Inflammatory macrophage (primary cell): Measurements from ENCODE around the gene BPHL.
"Not testable (repeated sequence)": the region's sequence is repeated elsewhere in the genome, so short reads cannot be mapped to it uniquely, and the experiment has no call there.

ENCODE experiments used
- DNase-seq, 2 donors: peaks; one replicate each; pipeline ENCODE4 v3.0.0-alpha.2; 2020 to 2022

BPHL gene

GRCh38 chr6:3183066-3183465 is 64.6 kb downstream of the BPHL start:
- DNase-seq: no peak

- no peak for DNase-seq
Measured at GRCh38 chr6:3186974-3187382, 68.5 kb downstream of the BPHL start.

DNA sequence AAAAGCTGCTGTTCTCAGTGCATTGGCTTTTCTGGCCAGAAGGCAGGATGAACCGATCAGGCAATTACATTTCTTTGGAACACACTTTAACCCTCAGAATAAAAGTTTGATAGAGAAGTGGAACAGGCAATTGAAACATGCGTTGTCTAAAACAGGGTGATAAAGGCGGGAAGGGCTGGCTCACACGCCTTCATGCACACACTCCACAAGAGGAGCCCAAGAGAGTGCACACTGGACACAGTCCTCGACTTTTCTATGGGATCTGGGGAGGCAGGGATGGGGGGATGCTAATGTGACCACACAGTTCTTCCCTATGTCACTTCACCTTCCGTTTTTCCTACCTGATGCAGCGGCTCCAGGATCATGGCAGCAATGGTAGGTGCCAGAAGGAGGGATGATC is 69.8 kb downstream of the BPHL start:
- DNase-seq: no peak

GRCh38 chr6:3189192-3189591 is 70.7 kb downstream of the BPHL start:
- DNase-seq: not testable (repeated sequence)

GRCh38 chr6:3190056-3190455 is 71.5 kb downstream of the BPHL start:
- DNase-seq: no peak

- no peak for DNase-seq
Measured at GRCh38 chr6:3190779-3191178, 72.3 kb downstream of the BPHL start.

GRCh38 chr6:3193102-3193849 is 74.8 kb downstream of the BPHL start:
- no peak for DNase-seq

GRCh38 chr6:3194535-3195419 is 76.3 kb downstream of the BPHL start:
- no peak for DNase-seq

GRCh38 chr6:3195420-3195694 is 76.8 kb downstream of the BPHL start:
- no peak for DNase-seq

DNA sequence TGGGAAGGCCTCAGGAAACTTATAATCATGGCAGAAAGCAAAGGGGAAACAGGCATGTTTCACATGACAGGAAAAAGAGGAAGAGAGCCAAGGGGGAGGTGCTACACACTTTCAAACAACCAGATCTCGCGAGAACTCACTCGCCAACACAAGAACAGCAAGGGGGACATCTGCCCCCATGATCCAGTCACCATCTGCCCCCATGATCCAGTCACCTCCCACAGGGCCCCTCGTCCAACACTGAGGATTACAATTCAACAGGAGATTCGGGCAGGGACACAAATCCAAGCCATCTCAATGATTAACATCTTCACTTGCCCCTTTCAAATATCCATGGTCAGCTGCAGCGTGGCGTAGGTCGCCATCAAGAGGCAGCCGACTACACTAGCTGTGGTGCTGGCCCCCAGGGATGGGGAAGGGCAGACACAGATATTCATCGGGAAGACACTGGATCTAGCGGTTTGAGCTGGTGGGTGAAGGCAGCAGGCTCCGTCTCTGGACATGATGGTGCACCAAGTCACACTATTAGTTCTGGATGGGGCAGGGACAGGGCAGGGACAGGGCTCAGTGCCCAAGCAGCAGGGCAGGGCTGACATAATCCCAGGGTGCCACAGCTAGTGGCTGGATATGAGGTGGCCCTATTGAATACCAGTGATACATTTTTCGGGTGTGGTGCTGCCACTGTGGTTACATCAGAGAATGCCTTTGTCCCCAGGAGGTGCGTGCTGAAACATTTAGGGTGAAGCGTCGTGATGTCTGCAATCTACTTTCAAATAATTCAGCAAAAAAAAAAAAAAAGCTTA is 77.4 kb downstream of the BPHL start:
- DNase-seq: no peak

DNA sequence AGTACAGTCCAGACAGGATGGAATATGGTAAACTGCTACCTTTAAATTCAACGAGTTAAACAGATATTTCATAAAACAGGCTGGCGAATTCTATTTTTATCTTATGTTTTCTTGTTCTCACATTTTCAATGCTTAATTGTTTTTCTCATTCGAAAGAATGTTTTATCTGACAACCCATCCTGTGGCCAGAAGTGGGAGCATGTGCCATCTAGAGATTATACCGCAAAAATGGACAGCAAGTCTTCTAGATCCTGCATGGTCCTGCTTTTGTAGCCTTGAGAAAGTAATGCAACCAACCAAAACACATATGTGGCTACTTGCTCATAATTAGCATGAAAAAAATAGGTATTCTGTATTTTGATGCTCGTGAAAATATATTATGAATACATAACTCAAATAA is 78.3 kb downstream of the BPHL start:
- no peak for DNase-seq

DNA sequence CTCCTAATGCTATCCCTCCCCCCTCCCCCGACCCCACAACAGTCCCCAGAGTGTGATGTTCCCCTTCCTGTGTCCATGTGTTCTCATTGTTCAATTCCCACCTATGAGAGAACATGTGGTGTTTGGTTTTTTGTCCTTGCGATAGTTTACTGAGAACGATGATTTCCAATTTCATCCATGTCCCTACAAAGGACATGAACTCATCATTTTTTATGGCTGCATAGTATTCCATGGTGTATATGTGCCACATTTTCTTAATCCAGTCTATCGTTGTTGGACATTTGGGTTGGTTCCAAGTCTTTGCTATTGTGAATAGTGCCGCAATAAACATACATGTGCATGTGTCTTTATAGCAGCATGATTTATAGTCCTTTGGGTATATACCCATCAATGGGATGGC is 79.2 kb downstream of the BPHL start:
- DNase-seq: not testable (repeated sequence)

DNA sequence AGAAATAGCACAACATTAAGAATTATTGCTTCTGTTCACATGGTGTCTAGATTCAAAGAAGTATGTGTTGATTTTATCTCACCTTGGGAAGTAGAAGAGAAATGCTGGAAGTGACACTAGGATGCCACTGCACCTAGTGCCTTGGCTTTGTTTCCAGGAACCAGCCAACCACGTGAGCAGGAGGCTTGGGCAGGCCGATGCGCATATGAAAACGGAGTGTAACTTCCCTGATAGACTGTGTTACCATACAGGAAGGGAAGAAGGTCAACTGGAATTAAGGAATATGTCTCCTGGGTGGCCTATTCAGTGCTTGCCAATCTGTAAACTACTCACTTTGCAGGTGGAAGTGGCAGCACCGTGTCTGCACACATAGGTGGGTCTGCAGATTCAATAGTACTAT is 80.9 kb downstream of the BPHL start:
- DNase-seq: no peak

GRCh38 chr6:3200682-3201081 is 82.2 kb downstream of the BPHL start:
- DNase-seq: no peak

DNA sequence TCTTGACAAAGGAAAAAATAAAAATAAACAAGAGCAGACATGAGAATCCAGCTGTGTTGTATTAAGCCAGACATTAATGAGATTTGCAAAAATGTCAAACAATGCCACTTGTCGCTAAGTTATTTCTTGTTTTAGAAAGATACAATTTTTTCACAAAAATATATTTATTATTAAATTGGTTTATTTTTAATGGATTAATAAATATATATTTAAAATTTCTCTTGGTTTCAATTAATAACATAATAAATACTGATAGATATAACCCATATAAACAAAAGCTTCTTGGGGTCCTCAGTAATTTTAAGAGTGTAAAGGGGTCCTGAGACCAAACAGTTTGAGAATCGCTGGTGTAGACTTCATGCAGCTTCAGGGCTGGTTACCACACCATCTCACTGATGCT is 82.9 kb downstream of the BPHL start:
- DNase-seq: no peak
